Lung (tissue), 12 donors: ENCODE data around the gene FGF2. TPM values are rescaled to one million over a fixed set of nuclear protein-coding genes. Genes with fewer than 3 reads are reported as not detected.
A peak's percentile ranks its signal among the peaks of the same experiment; 100 is the strongest.

ENCODE experiments used
- ATAC-seq: fragments of 200-7000 bp; cut with Tn5 transposase; one replicate; pipeline ENCODE4 v1.9.1; 2020; ENCODE audit warnings: moderate number of reproducible peaks; ENCODE audit not compliant: insufficient read depth, low FRiP score
- DNase-seq, 3 donors: peaks; one replicate each; pipeline ENCODE4 v3.0.0-alpha.2; 2013 to 2017
- H3K27ac ChIP-seq, 2 donors: one replicate each; pipeline ENCODE4 v1.5.1; 2013; ENCODE audit warnings: mild to moderate bottlenecking in 2 of 2, moderate library complexity in 2 of 2, control low read depth in 1 of 2, inconsistent platforms in 1 of 2, low read depth in 1 of 2, low read length in 1 of 2
- H3K27me3 ChIP-seq, 3 donors: one replicate each; pipeline ENCODE4 v1.5.1; 2013; ENCODE audit warnings: low read length in 2 of 3; ENCODE audit not compliant: control insufficient read depth in 3 of 3, insufficient read depth in 3 of 3
- H3K36me3 ChIP-seq, 4 donors: one replicate each; pipeline ENCODE4 v1.5.1; 2013; ENCODE audit warnings: low read length in 4 of 4, mild to moderate bottlenecking in 1 of 4, moderate library complexity in 1 of 4; ENCODE audit not compliant: control insufficient read depth in 4 of 4, insufficient read depth in 4 of 4
- H3K4me1 ChIP-seq, 5 donors: one replicate each; pipeline ENCODE4 v1.5.1; 2013; ENCODE audit warnings: low read length in 5 of 5, mild to moderate bottlenecking in 2 of 5, moderate library complexity in 1 of 5; ENCODE audit not compliant: control insufficient read depth in 5 of 5, insufficient read depth in 5 of 5
- H3K4me3 ChIP-seq: one replicate; pipeline ENCODE4 v1.5.1; 2013; ENCODE audit warnings: mild to moderate bottlenecking, control low read depth, moderate library complexity
- H3K9ac ChIP-seq, 2 donors: one replicate each; pipeline ENCODE4 v1.5.1; 2013; ENCODE audit warnings: low read length in 2 of 2, control low read depth in 1 of 2; ENCODE audit not compliant: insufficient read depth in 1 of 2
- H3K9me3 ChIP-seq, 4 donors: one replicate each; pipeline ENCODE4 v1.5.1; 2013; ENCODE audit warnings: low read length in 3 of 4, mild to moderate bottlenecking in 1 of 4, moderate library complexity in 1 of 4; ENCODE audit not compliant: control insufficient read depth in 4 of 4, insufficient read depth in 3 of 4
- WGBS, 2 donors: extraction: QIAGEN DNeasy Blood & Tissue Kit; methylation state at CpG; one replicate each; pipeline ENCODE4 v1.1.7; 2013; 5-methylcytosine and 5-hydroxymethylcytosine counted together
- polyA plus RNA-seq, 2 donors: library from polyadenylated mRNA; stranded (reverse); fragments of 200-250 nt; gene quantifications; one replicate each; pipeline ENCODE4 v1.2.1, GENCODE V29; 2013
- total RNA-seq, 2 donors: library from RNA; depleted of rRNA in 1 of 2; stranded (reverse); fragments of >200 nt in 1 of 2; gene quantifications; one replicate each; pipeline ENCODE4 v1.2.1, GENCODE V29; 2014 to 2021
- TF ChIP-seq, protein P1 (sequence below): IDR thresholded peaks from 2 replicates; pipeline ENCODE4 v1.5.1; 2012; ENCODE audit warnings: mild to moderate bottlenecking; ENCODE audit errors: control extremely low read depth, extremely low read depth
- donor health status: control.
- donor health status: control.
- donor health status: Bipolar disorder and iron deficiency.
- donor health status: healthy.
- donor health status: DM: yes; HTN: yes; CAD: no.

Gene FGF2
- total and polyA plus RNA-seq, 4 donors, result 2.4 to 11.6 (median 6.2) TPM

DNA sequence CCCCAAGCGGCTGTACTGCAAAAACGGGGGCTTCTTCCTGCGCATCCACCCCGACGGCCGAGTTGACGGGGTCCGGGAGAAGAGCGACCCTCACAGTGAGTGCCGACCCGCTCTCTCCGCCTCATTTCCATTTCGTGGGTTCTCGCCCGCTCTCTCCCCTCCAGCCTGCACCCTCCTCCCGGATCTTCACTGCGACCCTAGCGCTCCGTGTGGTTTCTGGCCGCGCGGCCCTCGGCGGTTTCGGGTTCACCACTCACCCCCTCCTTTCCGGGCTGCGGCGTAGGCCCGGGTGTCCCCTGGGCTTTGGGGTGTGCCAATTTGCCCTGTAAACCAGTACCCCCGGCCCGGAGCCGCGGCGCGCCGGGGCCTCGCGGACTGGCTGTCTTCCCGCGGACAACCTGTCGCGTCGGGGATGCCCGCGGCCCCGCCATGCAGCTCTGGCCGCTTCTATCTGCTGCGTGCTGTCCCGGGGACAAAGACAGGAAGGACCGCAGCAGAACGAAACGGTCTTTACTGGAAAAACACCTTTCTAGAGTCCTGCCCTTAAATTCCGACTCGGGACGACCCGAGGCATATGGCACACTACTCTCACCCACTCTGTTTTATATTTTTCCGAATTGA, 737 bp downstream of the FGF2 start:
- Histone ChIP-seq H3K4me3 (peak overlapping the region; percentile 43), H3K27me3 (peaks cover 0 to 18% (median 0%) of the 10 kb centered on the region in 3 donors), H3K9me3 (no peaks in the 10 kb centered on the region), H3K36me3 (no peaks in the 10 kb centered on the region), H3K9ac (no peak overlapping the region), H3K27ac (peak overlapping the region; percentile 55 to 72), H3K4me1 (peaks cover 0 to 23% (median 0%) of the 10 kb centered on the region in 5 donors)
- 1% methylated on average over 56 to 57 of the region's 57 CpGs for WGBS, 2 donors
- peak; percentile 54 for ATAC-seq
- peak; percentile 66 to 75 (median 69) for DNase-seq
- TF ChIP-seq, protein P1, sequence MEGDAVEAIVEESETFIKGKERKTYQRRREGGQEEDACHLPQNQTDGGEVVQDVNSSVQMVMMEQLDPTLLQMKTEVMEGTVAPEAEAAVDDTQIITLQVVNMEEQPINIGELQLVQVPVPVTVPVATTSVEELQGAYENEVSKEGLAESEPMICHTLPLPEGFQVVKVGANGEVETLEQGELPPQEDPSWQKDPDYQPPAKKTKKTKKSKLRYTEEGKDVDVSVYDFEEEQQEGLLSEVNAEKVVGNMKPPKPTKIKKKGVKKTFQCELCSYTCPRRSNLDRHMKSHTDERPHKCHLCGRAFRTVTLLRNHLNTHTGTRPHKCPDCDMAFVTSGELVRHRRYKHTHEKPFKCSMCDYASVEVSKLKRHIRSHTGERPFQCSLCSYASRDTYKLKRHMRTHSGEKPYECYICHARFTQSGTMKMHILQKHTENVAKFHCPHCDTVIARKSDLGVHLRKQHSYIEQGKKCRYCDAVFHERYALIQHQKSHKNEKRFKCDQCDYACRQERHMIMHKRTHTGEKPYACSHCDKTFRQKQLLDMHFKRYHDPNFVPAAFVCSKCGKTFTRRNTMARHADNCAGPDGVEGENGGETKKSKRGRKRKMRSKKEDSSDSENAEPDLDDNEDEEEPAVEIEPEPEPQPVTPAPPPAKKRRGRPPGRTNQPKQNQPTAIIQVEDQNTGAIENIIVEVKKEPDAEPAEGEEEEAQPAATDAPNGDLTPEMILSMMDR, result no peak

GRCh38 chr4:122827879-122828601, 1.4 kb downstream of the FGF2 start:
- Histone ChIP-seq H3K4me1 (peaks cover 0 to 23% (median 0%) of the 10 kb centered on the region in 5 donors), H3K9ac (no peak overlapping the region), H3K9me3 (no peaks in the 10 kb centered on the region), H3K36me3 (no peaks in the 10 kb centered on the region), H3K4me3 (peak overlapping the region; percentile 43), H3K27me3 (peaks cover 0 to 18% (median 0%) of the 10 kb centered on the region in 3 donors), H3K27ac (no peak overlapping the region)
- DNase-seq (peak in 2 of 3 donors; percentile 53), ATAC-seq (peak; percentile 65)
- TF ChIP-seq, protein P1, result no peak
- WGBS, 2 donors, result 12 to 21% methylated on average over 10 of the region's 10 CpGs

DNA sequence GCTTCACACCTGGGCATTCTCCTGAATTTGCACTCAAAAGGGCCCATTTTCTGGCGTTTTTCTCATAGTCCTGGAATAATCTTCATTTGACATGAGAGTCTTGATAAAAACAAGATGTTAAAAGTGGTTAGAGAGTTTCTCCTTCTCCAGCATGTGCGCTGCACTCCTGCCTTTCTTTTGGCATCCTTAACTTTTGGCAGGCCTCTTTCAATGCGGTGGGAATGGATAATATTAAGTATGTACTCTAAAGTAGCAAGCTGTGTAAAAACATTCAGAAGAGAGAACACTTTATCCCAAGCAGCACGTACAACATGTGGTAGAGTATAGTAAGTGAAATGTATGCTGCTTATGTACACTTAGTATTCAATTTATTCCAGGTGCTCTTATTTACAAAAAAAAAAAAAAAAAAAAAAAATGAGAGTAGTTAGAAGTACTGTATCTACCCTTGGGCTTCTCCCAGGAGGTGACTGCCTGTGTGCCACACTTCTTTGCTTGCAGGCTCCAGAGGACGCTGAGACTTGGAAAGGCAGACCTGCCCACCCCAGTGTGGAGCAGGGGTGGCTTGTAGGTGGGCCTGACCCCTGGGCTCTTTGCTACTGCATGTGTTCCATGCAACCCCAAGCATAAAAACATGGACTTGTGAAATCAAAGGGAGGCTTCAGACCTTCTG, 3.9 kb downstream of the FGF2 start:
- Histone ChIP-seq H3K36me3 (peaks cover 0 to 4% (median 1%) of the 10 kb centered on the region in 4 donors), H3K4me3 (no peak overlapping the region)
- DNase-seq, result peak in 2 of 3 donors; percentile 58 to 68

More for the DNA sequence above, 3.9 kb downstream of the FGF2 start:
- Histone ChIP-seq H3K4me1 (peaks cover 0 to 29% (median 0%) of the 10 kb centered on the region in 5 donors), H3K9me3 (no peaks in the 10 kb centered on the region), H3K27me3 (peaks cover 0 to 18% (median 0%) of the 10 kb centered on the region in 3 donors), H3K27ac (no peak overlapping the region), H3K9ac (no peak overlapping the region)
- TF ChIP-seq, protein P1, result no peak
- ATAC-seq, result no peak
- WGBS, 2 donors, result 65 to 75% methylated on average over 5 of the region's 5 CpGs
